Activated naive CD4-positive, alpha-beta T cell treated with anti-CD3 and anti-CD28 coated beads, Interleukin-2, amount 50 U/mL, for 72 hours (primary cell): ENCODE measurements around the gene PID1. TPM values are rescaled to one million over a fixed set of nuclear protein-coding genes. Genes with fewer than 3 reads are reported as not detected.
"Not testable (repeated sequence)": the region's sequence is repeated elsewhere in the genome, so short reads cannot be mapped to it uniquely, and the experiment has no call there.

ENCODE experiments used
- ATAC-seq, 2 donors: fragments of 150-1000 bp; cut with Tn5 transposase; 2 replicates each; pipeline ENCODE4 v1.10.0; 2021; ENCODE audit warnings: mild to moderate bottlenecking in 2 of 2, moderate library complexity in 2 of 2
- DNase-seq, 2 donors: peaks; one replicate each; pipeline ENCODE4 v3.0.0; 2021 to 2022; ENCODE audit warnings: low spot score in 2 of 2
- H3K27ac Mint-ChIP-seq, 2 donors: one replicate each; pipeline ENCODE4 v1.8.0; 2022; ENCODE audit warnings: mild to moderate bottlenecking in 2 of 2, mixed read lengths in 2 of 2
- H3K36me3 Mint-ChIP-seq, 2 donors: one replicate each; pipeline ENCODE4 v1.8.0; 2022; ENCODE audit warnings: mixed read lengths in 2 of 2
- H3K9me3 Mint-ChIP-seq, 2 donors: one replicate each; pipeline ENCODE4 v1.8.0; 2022; ENCODE audit warnings: mixed read lengths in 2 of 2
- total RNA-seq, 2 donors: library from RNA; stranded (reverse); gene quantifications; one replicate each; pipeline ENCODE4 v1.2.3, GENCODE V29; 2022

Gene PID1
- total RNA-seq, 2 donors from 2014 or later, result not detected

GRCh38 chr2:229199267-229199666, 71.8 kb downstream of the PID1 start:
- H3K9me3 Mint-ChIP-seq, result no peaks in the 10 kb centered on the region
- DNase-seq, result no peak
- no peak for ATAC-seq
- H3K36me3 Mint-ChIP-seq, result no peaks in the 10 kb centered on the region
- H3K27ac Mint-ChIP-seq, result no peak overlapping the region

GRCh38 chr2:229196448-229196847, 74.6 kb downstream of the PID1 start:
- ATAC-seq (no peak), DNase-seq (no peak)
- peaks cover 0 to 6% of the 10 kb centered on the region in 2 donors for H3K9me3 Mint-ChIP-seq
- no peak overlapping the region for H3K27ac Mint-ChIP-seq
- H3K36me3 Mint-ChIP-seq, result no peaks in the 10 kb centered on the region

GRCh38 chr2:229195346-229195947, 75.6 kb downstream of the PID1 start:
- ATAC-seq (no peak), DNase-seq (no peak)
- Mint-ChIP-seq H3K9me3 (peaks cover 0 to 6% of the 10 kb centered on the region in 2 donors), H3K27ac (no peak overlapping the region), H3K36me3 (no peaks in the 10 kb centered on the region)

- no peak for ATAC-seq
- peaks cover 6% of the 10 kb centered on the region in 2 donors for H3K9me3 Mint-ChIP-seq
- no peak overlapping the region for H3K27ac Mint-ChIP-seq
- no peak for DNase-seq
- no peaks in the 10 kb centered on the region for H3K36me3 Mint-ChIP-seq
Measured at GRCh38 chr2:229193281-229193680, 77.8 kb downstream of the PID1 start.

- Mint-ChIP-seq H3K27ac (no peak overlapping the region), H3K36me3 (peaks cover 0 to 18% of the 10 kb centered on the region in 2 donors), H3K9me3 (peaks cover 20 to 22% of the 10 kb centered on the region in 2 donors)
- DNase-seq (no peak), ATAC-seq (no peak)
Measured at GRCh38 chr2:229191413-229191812, 79.7 kb downstream of the PID1 start.

- H3K27ac Mint-ChIP-seq, ATAC-seq, DNase-seq: not testable (repeated sequence)
- Mint-ChIP-seq H3K36me3 (peaks cover 0 to 18% of the 10 kb centered on the region in 2 donors), H3K9me3 (peaks cover 20 to 28% of the 10 kb centered on the region in 2 donors)
Measured at GRCh38 chr2:229187123-229187522, 84.0 kb downstream of the PID1 start.

GRCh38 chr2:229181641-229182040, 89.4 kb downstream of the PID1 start:
- H3K9me3 Mint-ChIP-seq, result peaks cover 15 to 20% of the 10 kb centered on the region in 2 donors
- peaks cover 0 to 2% of the 10 kb centered on the region in 2 donors for H3K36me3 Mint-ChIP-seq
- no peak for ATAC-seq
- H3K27ac Mint-ChIP-seq, result no peak overlapping the region
- DNase-seq, result no peak

- DNase-seq, result peak in 1 of 2 donors; percentile 62
Measured at GRCh38 chr2:229180658-229181057, 90.4 kb downstream of the PID1 start.

GRCh38 chr2:229179628-229180027, 91.5 kb downstream of the PID1 start:
- DNase-seq (no peak), ATAC-seq (no peak)
- Mint-ChIP-seq H3K36me3 (no peaks in the 10 kb centered on the region), H3K27ac (no peak overlapping the region), H3K9me3 (peaks cover 19 to 21% of the 10 kb centered on the region in 2 donors)

More at GRCh38 chr2:229180658-229181057, 90.4 kb downstream of the PID1 start:
- Mint-ChIP-seq H3K27ac (no peak overlapping the region), H3K36me3 (no peaks in the 10 kb centered on the region), H3K9me3 (peaks cover 18 to 19% of the 10 kb centered on the region in 2 donors)
- ATAC-seq, result no peak

- no peak overlapping the region for H3K27ac Mint-ChIP-seq
- ATAC-seq (no peak), DNase-seq (no peak)
- peaks cover 26 to 30% of the 10 kb centered on the region in 2 donors for H3K9me3 Mint-ChIP-seq
- no peaks in the 10 kb centered on the region for H3K36me3 Mint-ChIP-seq
Measured at GRCh38 chr2:229178706-229179105, 92.4 kb downstream of the PID1 start.

GRCh38 chr2:229178117-229178516, 93.0 kb downstream of the PID1 start:
- H3K36me3 Mint-ChIP-seq, result no peaks in the 10 kb centered on the region
- ATAC-seq (no peak), DNase-seq (no peak)
- peaks cover 26 to 30% of the 10 kb centered on the region in 2 donors for H3K9me3 Mint-ChIP-seq
- peak overlapping the region in 1 of 2 donors; percentile 53 for H3K27ac Mint-ChIP-seq

GRCh38 chr2:229176136-229176535, 95.0 kb downstream of the PID1 start:
- DNase-seq, result no peak
- ATAC-seq, result no peak
- H3K27ac Mint-ChIP-seq, result no peak overlapping the region
- H3K36me3 Mint-ChIP-seq, result no peaks in the 10 kb centered on the region
- peaks cover 21 to 24% of the 10 kb centered on the region in 2 donors for H3K9me3 Mint-ChIP-seq

- Mint-ChIP-seq H3K36me3 (no peaks in the 10 kb centered on the region), H3K9me3 (peaks cover 16 to 19% of the 10 kb centered on the region in 2 donors), H3K27ac (no peak overlapping the region)
- no peak for ATAC-seq
- DNase-seq, result no peak
Measured at GRCh38 chr2:229175497-229175863, 95.6 kb downstream of the PID1 start.

GRCh38 chr2:229174794-229175496, 96.1 kb downstream of the PID1 start:
- ATAC-seq, result no peak
- H3K9me3 Mint-ChIP-seq, result peaks cover 16 to 19% of the 10 kb centered on the region in 2 donors
- no peak for DNase-seq
- no peaks in the 10 kb centered on the region for H3K36me3 Mint-ChIP-seq
- H3K27ac Mint-ChIP-seq, result peak overlapping the region in 1 of 2 donors; percentile 20

GRCh38 chr2:229173825-229174359, 97.2 kb downstream of the PID1 start:
- H3K36me3 Mint-ChIP-seq, result no peaks in the 10 kb centered on the region
- DNase-seq, result no peak
- no peak for ATAC-seq
- H3K9me3 Mint-ChIP-seq, result peaks cover 12 to 22% of the 10 kb centered on the region in 2 donors
- no peak overlapping the region for H3K27ac Mint-ChIP-seq

- no peaks in the 10 kb centered on the region for H3K36me3 Mint-ChIP-seq
- ATAC-seq, result no peak
- no peak for DNase-seq
- peaks cover 11 to 20% of the 10 kb centered on the region in 2 donors for H3K9me3 Mint-ChIP-seq
- no peak overlapping the region for H3K27ac Mint-ChIP-seq
Measured at GRCh38 chr2:229170916-229171315, 100.2 kb downstream of the PID1 start.

- H3K9me3 Mint-ChIP-seq, result peaks cover 12 to 17% of the 10 kb centered on the region in 2 donors
- H3K36me3 Mint-ChIP-seq, result no peaks in the 10 kb centered on the region
- ATAC-seq, result no peak
- DNase-seq, result no peak
- H3K27ac Mint-ChIP-seq, result no peak overlapping the region
Measured at GRCh38 chr2:229170171-229170570, 100.9 kb downstream of the PID1 start.
